GM21529 (cell line): ENCODE results near the gene FAM216B.

Source experiments
- ATAC-seq: cut with Tn5 transposase; IDR thresholded peaks from one replicate; pipeline ENCODE4 v1.9.1; 2021; ENCODE audit not compliant: unreplicated experiment

Gene FAM216B

DNA sequence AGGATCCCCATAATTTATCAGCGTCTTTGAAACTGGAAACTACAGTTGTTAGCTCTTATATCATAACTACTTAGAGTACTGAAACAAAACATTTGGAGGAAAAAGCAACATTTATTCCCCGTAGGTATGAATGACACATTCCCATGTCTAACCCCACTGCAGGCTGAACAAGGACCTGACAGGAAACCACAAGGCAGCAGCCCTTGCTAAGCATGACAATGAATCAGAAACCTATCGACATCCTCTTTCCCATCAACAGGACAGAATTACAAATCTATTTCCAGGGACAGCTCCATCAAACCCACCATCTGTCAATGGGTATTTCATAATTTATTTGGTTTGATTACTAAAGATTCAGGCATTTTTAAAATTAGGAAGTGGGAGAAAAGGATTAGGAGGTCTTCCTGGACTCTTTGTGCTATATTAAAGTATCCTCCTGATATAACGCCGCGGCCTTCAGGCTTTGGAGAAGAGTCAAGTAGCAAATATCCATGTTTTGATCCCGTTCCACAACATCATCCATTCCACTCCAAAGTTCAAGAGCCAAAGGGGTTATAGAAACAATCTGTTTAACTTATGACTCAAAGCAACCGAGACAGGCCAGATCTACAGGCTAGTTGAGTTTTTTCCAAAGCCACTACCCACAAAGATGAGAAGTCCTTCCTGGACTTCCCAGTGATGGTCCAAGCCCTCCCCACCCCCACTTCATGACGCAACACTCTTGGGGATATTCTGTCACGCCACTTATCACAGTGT lies 51.1 kb downstream of the FAM216B start:
- ATAC-seq: no peak

DNA sequence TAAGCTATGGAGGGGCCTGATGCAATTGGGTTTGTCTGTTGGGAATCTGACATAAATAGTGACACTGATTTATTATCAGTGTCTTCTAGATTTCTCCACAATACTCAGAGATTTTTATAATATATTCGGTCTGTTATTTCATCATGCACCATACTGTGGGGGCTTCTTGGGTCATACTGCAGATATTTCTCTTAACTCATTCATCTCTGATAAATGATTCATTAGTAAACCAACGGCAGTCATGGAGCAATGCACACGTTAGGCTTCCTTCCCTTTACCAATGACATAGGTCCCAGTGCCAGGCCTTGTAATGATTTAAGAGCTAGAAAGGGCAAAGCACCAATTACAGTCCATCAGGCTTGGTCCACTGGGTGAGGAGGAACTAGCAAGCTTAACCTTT lies 53.6 kb downstream of the FAM216B start:
- ATAC-seq: no peak

DNA sequence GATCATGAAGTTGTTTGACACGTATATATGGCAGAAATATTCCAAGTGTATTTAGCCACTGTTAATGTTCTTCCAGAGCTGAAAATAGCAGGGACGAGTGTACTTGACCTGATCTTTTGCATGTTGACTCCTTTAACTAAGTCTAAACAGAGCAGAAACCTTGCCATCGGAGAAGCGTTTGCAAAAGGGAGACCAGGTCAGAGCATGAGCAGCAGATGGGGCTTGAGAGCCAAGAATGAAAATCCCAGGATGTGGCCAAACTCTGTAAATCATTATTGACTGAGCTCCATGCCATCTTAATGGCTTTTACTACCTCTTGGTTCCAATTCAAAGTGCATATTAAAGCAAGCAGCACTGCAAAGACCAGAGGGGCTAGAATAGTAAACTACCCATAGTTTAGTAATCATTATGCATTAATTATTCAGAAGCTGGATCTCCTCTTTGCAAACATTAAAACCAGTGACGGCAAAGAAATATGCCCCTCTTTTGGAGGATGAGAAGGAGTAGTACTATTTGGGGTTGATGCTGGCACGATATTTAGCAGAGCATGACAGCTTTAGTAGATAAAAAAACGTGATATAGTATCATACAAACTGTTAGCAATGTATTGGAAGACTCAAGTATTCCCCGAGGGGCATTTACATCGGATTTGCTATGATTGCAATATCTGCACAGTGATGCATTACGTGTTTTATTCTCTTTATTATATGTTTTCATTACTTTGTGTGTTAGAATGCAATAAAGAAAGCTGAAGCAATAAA lies 55.7 kb downstream of the FAM216B start:
- no peak for ATAC-seq
